ENCODE data around the gene PGAP3. TPM values are rescaled to one million over a fixed set of nuclear protein-coding genes. Genes with fewer than 3 reads are reported as not detected.

PGAP3 gene, protein sequence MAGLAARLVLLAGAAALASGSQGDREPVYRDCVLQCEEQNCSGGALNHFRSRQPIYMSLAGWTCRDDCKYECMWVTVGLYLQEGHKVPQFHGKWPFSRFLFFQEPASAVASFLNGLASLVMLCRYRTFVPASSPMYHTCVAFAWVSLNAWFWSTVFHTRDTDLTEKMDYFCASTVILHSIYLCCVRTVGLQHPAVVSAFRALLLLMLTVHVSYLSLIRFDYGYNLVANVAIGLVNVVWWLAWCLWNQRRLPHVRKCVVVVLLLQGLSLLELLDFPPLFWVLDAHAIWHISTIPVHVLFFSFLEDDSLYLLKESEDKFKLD
- total RNA-seq (48.5 TPM), polyA plus RNA-seq (ENCODE audit: insufficient read depth, low read depth, low replicate concordance) (33.8 TPM)
- long read RNA-seq, donor 1, partial matches to known transcripts = 38 of 47 reads
- long read RNA-seq, donor 1, other reads (novel, unspliced or antisense) = 6 of 47 reads
- long read RNA-seq, donor 2, partial matches to known transcripts = 0 of 3 reads
- long read RNA-seq, donor 2, other reads (novel, unspliced or antisense) = 0 of 3 reads
- long read RNA-seq, donor 3, transcript PGAP3-201 (8 exons, 2,737 nt) = major isoform, 5 of 171 reads
- long read RNA-seq, donor 3, partial matches to known transcripts = 158 of 171 reads
- long read RNA-seq, donor 3, other reads (novel, unspliced or antisense) = 5 of 171 reads
- long read RNA-seq, donor 4, transcript PGAP3-201 (8 exons, 2,737 nt) = major isoform, 11 of 91 reads
- long read RNA-seq, donor 4, partial matches to known transcripts = 79 of 91 reads
- long read RNA-seq, donor 4, other reads (novel, unspliced or antisense) = 0 of 91 reads
- long read RNA-seq, donor 5 = 0 reads
- long read RNA-seq, donor 6, transcript PGAP3-201 (8 exons, 2,737 nt) = major isoform, 6 of 12 reads
- long read RNA-seq, donor 6, partial matches to known transcripts = 5 of 12 reads
- long read RNA-seq, donor 6, other reads (novel, unspliced or antisense) = 0 of 12 reads
- long read RNA-seq, donor 7, transcript PGAP3-201 (8 exons, 2,737 nt) = major isoform, 26 of 57 reads
- long read RNA-seq, donor 7, partial matches to known transcripts = 15 of 57 reads
- long read RNA-seq, donor 7, other reads (novel, unspliced or antisense) = 14 of 57 reads
- long read RNA-seq, donor 8, partial matches to known transcripts = 7 of 11 reads
- long read RNA-seq, donor 8, other reads (novel, unspliced or antisense) = 0 of 11 reads
- long read RNA-seq, donor 9, transcript PGAP3-201 (8 exons, 2,737 nt) = major isoform, 5 of 53 reads
- long read RNA-seq, donor 9, partial matches to known transcripts = 43 of 53 reads
- long read RNA-seq, donor 9, other reads (novel, unspliced or antisense) = 5 of 53 reads
- long read RNA-seq, donor 10, partial matches to known transcripts = 90 of 93 reads
- long read RNA-seq, donor 10, other reads (novel, unspliced or antisense) = 0 of 93 reads

DNA sequence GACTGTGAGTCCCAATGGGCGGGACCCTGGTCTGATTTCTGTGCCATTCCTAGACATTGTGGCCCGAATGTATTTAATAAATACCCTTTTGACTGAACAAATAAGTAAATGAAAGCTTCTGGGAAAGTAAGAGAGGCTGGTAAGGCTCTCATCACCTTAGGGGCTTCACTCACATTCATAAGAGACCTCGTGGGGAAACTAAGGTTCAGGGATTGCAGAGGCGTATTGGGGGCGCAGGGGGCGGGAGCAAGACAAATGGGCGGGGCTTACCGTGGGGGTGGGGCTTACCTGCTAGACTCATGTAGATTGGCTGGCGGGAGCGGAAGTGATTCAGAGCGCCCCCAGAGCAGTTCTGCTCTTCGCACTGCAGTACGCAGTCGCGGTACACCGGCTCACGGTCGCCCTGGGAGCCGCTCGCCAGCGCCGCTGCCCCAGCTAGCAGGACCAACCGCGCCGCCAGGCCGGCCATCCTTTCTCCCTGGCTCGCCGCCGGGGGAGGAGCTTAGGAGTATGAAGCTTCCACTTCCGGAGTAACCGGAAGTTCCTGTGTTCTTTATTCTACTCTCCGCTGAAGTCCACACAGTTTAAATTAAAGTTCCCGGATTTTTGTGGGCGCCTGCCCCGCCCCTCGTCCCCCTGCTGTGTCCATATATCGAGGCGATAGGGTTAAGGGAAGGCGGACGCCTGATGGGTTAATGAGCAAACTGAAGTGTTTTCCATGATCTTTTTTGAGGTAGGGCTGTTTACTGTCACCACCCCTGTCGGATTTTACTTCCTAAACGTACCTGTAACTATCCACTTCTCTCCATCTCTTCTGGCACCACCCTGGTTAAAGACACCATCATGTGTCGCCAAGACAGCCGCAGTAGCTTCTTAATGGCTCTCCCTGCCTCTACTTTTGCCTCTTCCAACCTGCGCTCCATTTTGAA is at the start of gene PGAP3:
Gene PGAP3 (minus strand): TSS at position 512 of the 929 bp plus-strand sequence. CDS start 43 bp downstream, at position 469.
- no peak for TF ChIP-seq CTCF (IDR thresholded peaks at IDR 0.05; ENCODE audit: borderline replicate concordance, extremely low read depth, insufficient read depth)
- FAIRE-seq (no peak), DNase-seq (peak; percentile 91 to 97 (median 95))
- intact Hi-C loops (cut with DNase I) = no loop called here
- Histone ChIP-seq H3K4me3 (ENCODE audit: low read length in 3 of 3) (peak within 1 kb of the TSS; percentile 88 to 100 (median 98)), H3K27me3 (ENCODE audit: control insufficient read depth, insufficient read depth, low read length) (no peaks in the 10 kb centered on the region), H3K36me3 (ENCODE audit: control insufficient read depth in 2 of 3, insufficient read depth in 3 of 3, low read length in 3 of 3) (no peaks in the 10 kb centered on the region), H3K27ac (ENCODE audit: low read depth in 2 of 2, low read length in 2 of 2) (peak within 1 kb of the TSS; percentile 95 to 96), H3K9ac (ENCODE audit: low read length in 3 of 3) (peak within 1 kb of the TSS; percentile 72 to 92 (median 80)), H3K9me3 (ENCODE audit: control insufficient read depth in 2 of 3, insufficient read depth in 1 of 3, low read length in 3 of 3) (no peaks in the 10 kb centered on the region), H3K4me1 (ENCODE audit: control insufficient read depth in 2 of 3, insufficient read depth in 2 of 3, low read depth in 1 of 3, low read length in 3 of 3) (peaks cover 0 to 11% (median 9%) of the 10 kb centered on the region in 3 donors)

- intact Hi-C loops (cut with DNase I) = no loop called here
- Histone ChIP-seq H3K4me3 (ENCODE audit: low read length in 3 of 3) (peak overlapping the region; percentile 69 to 84 (median 77)), H3K27me3 (ENCODE audit: control insufficient read depth, insufficient read depth, low read length) (no peaks in the 10 kb centered on the region), H3K9ac (ENCODE audit: low read length in 3 of 3) (peak overlapping the region in 1 of 3 donors; percentile 90), H3K27ac (ENCODE audit: low read depth in 2 of 2, low read length in 2 of 2) (peak overlapping the region; percentile 94 to 96), H3K4me1 (ENCODE audit: control insufficient read depth in 2 of 3, insufficient read depth in 2 of 3, low read depth in 1 of 3, low read length in 3 of 3) (peaks cover 0 to 14% (median 7%) of the 10 kb centered on the region in 3 donors), H3K9me3 (ENCODE audit: control insufficient read depth in 2 of 3, insufficient read depth in 1 of 3, low read length in 3 of 3) (no peaks in the 10 kb centered on the region), H3K36me3 (ENCODE audit: control insufficient read depth in 2 of 3, insufficient read depth in 3 of 3, low read length in 3 of 3) (peaks cover 0 to 3% (median 0%) of the 10 kb centered on the region in 3 donors)
- FAIRE-seq = no peak
- peak in 2 of 5 donors; percentile 53 to 57 for DNase-seq
- no peak for TF ChIP-seq CTCF (IDR thresholded peaks at IDR 0.05; ENCODE audit: borderline replicate concordance, extremely low read depth, insufficient read depth)
Measured at GRCh38 chr17:39737206-39737759, 49.4 kb upstream of the PGAP3 start.

All from kidney (tissue), 22 donors.